Keratinocyte (primary cell): ENCODE measurements around the gene RNASE13.

Experiments
- CTCF ChIP-seq, 3 experiments: IDR thresholded peaks in 1 of 3; conservative IDR thresholded peaks in 1 of 3; optimal IDR thresholded peaks in 1 of 3; 2 replicates in 2 of 3; 3 replicates in 1 of 3; pipeline versions ENCODE3 to v1.5.1; 2011; ENCODE audit warnings: low read length in 3 of 3, mild to moderate bottlenecking in 3 of 3, moderate library complexity in 2 of 3, control low read depth in 1 of 3, inconsistent platforms in 1 of 3; ENCODE audit not compliant: insufficient read depth in 2 of 3; ENCODE audit errors: extremely low read depth in 1 of 3
- EZH2 ChIP-seq: IDR thresholded peaks from one replicate; pipeline ENCODE4 v1.6.1; 2012; ENCODE audit warnings: inconsistent platforms, mild to moderate bottlenecking, low read length, moderate library complexity

GRCh38 chr14:21078726-21079125, 44.1 kb upstream of the RNASE13 start:
- TF ChIP-seq CTCF (optimal IDR thresholded peaks at IDR 0.05 in 1 of 3, IDR thresholded peaks at IDR 0.05 in 1 of 3, conservative IDR thresholded peaks at IDR 0.05 in 1 of 3; ENCODE audit: extremely low read depth in 1 of 3, insufficient read depth in 2 of 3, low read length in 3 of 3) (no peak), EZH2 (no peak)
